Neuronal stem cell (in vitro differentiated cells): ENCODE measurements around the gene LCP1.
"Not testable (repeated sequence)": the region's sequence is repeated elsewhere in the genome, so short reads cannot be mapped to it uniquely, and the experiment has no call there.

ENCODE experiments used
- DNase-seq: peaks from one replicate; pipeline ENCODE4 v3.0.0-alpha.2; 2013; ENCODE audit warnings: low spot score
- H2AFZ ChIP-seq: one replicate; pipeline ENCODE4 v1.6.1; 2013; ENCODE audit warnings: mild to moderate bottlenecking, low read length, inconsistent platforms
- H2AK5ac ChIP-seq: 2 replicates; pipeline ENCODE4 v1.6.1; 2013; ENCODE audit warnings: low read depth, mild to moderate bottlenecking, inconsistent platforms, low read length, moderate library complexity, mixed read lengths
- H2BK120ac ChIP-seq: 2 replicates; pipeline ENCODE4 v1.6.1; 2013; ENCODE audit warnings: low read depth, mild to moderate bottlenecking, inconsistent platforms, low read length, moderate library complexity, mixed read lengths
- H2BK12ac ChIP-seq: one replicate; pipeline ENCODE4 v1.6.1; 2013; ENCODE audit warnings: low read length, inconsistent platforms
- H2BK15ac ChIP-seq: 2 replicates; pipeline ENCODE4 v1.6.1; 2013; ENCODE audit warnings: mild to moderate bottlenecking, low read length, inconsistent platforms, mixed read lengths
- H2BK5ac ChIP-seq: one replicate; pipeline ENCODE4 v1.6.1; 2013; ENCODE audit warnings: inconsistent platforms, mild to moderate bottlenecking, low read length, moderate library complexity
- H3K14ac ChIP-seq: one replicate; pipeline ENCODE4 v1.6.1; 2013; ENCODE audit warnings: low read length, inconsistent platforms
- H3K18ac ChIP-seq: 2 replicates; pipeline ENCODE4 v1.6.1; 2013; ENCODE audit warnings: low read length, inconsistent platforms
- H3K23ac ChIP-seq: 2 replicates; pipeline ENCODE4 v1.6.1; 2013; ENCODE audit warnings: low read depth, mild to moderate bottlenecking, mixed read lengths, low read length, inconsistent platforms; ENCODE audit not compliant: poor library complexity
- H3K27ac ChIP-seq: replicated peaks from 3 replicates; pipeline ENCODE4 v1.5.1; 2013; ENCODE audit warnings: low read length, inconsistent platforms
- H3K27me3 ChIP-seq, 3 experiments: 2 replicates each; pipeline ENCODE4 v1.6.1; 2013; ENCODE audit warnings: low read length in 3 of 3, mild to moderate bottlenecking in 2 of 3, inconsistent platforms in 1 of 3, low read depth in 1 of 3, mixed read lengths in 1 of 3, moderate library complexity in 1 of 3; ENCODE audit not compliant: control insufficient read depth in 3 of 3, insufficient read depth in 3 of 3
- H3K36me3 ChIP-seq, 2 donors: replicated peaks in 1 of 2; 2 replicates each; pipeline ENCODE4 v1.6.1; 2013; ENCODE audit warnings: low read length in 2 of 2; ENCODE audit not compliant: control insufficient read depth in 2 of 2, insufficient read depth in 2 of 2
- H3K4ac ChIP-seq: 2 replicates; pipeline ENCODE4 v1.6.1; 2013; ENCODE audit warnings: inconsistent platforms, mild to moderate bottlenecking, low read length, moderate library complexity
- H3K4me1 ChIP-seq, 2 donors: 1 replicate in 1 of 2; 2 replicates in 1 of 2; pipeline ENCODE4 v1.6.1; 2013; ENCODE audit warnings: low read length in 2 of 2, low read depth in 1 of 2; ENCODE audit not compliant: control insufficient read depth in 2 of 2, insufficient read depth in 1 of 2
- H3K4me2 ChIP-seq: one replicate; pipeline ENCODE4 v1.6.1; 2013; ENCODE audit warnings: mild to moderate bottlenecking, low read length, inconsistent platforms; ENCODE audit not compliant: insufficient read depth, poor library complexity, severe bottlenecking
- H3K4me3 ChIP-seq, 2 donors: 2 replicates each; pipeline ENCODE4 v1.5.1; 2013; ENCODE audit warnings: low read length in 2 of 2, mild to moderate bottlenecking in 2 of 2, inconsistent platforms in 1 of 2, moderate library complexity in 1 of 2
- H3K79me1 ChIP-seq: one replicate; pipeline ENCODE4 v1.6.1; 2013; ENCODE audit warnings: low read depth, mild to moderate bottlenecking, inconsistent platforms, low read length, moderate library complexity
- H3K9ac ChIP-seq: one replicate; pipeline ENCODE4 v1.6.1; 2013; ENCODE audit warnings: mild to moderate bottlenecking, low read depth, low read length, inconsistent platforms; ENCODE audit not compliant: poor library complexity
- H3K9me3 ChIP-seq, 2 donors: replicated peaks in 1 of 2; 2 replicates each; pipeline versions ENCODE3 to v1.6.1; 2013; ENCODE audit warnings: low read length in 2 of 2, mild to moderate bottlenecking in 2 of 2, inconsistent platforms in 1 of 2, low read depth in 1 of 2, mixed read lengths in 1 of 2, moderate library complexity in 1 of 2; ENCODE audit not compliant: control insufficient read depth in 2 of 2, insufficient read depth in 1 of 2
- H4K8ac ChIP-seq: one replicate; pipeline ENCODE4 v1.6.1; 2013; ENCODE audit warnings: low read depth, mild to moderate bottlenecking, inconsistent platforms, low read length, moderate library complexity
- H4K91ac ChIP-seq: one replicate; pipeline ENCODE4 v1.6.1; 2013; ENCODE audit warnings: low read length, low read depth, mild to moderate bottlenecking, inconsistent platforms; ENCODE audit not compliant: poor library complexity
- WGBS, 2 donors: extraction: QIAGEN DNeasy Blood & Tissue Kit; methylation state at CpG; one replicate each; pipeline ENCODE4 v1.1.7; 2013; ENCODE audit warnings: missing lambda C conversion rate in 2 of 2, mixed read lengths in 1 of 2; ENCODE audit not compliant: insufficient read length in 2 of 2, insufficient replicate concordance in 1 of 2; ENCODE audit errors: extremely low coverage in 2 of 2; 5-methylcytosine and 5-hydroxymethylcytosine counted together

Gene LCP1

GRCh38 chr13:46166224-46166584 is 15.8 kb downstream of the LCP1 start:
- H3K23ac ChIP-seq: no peak overlapping the region
- WGBS, 2 donors: no CpG with 5 or more reads among the region's 1 CpG
- no peaks in the 10 kb centered on the region for H3K79me1 ChIP-seq
- no peak overlapping the region for H2BK5ac ChIP-seq
- DNase-seq: no peak
- no peak overlapping the region for H4K91ac ChIP-seq
- H3K4me2 ChIP-seq: no peak overlapping the region
- H3K4me3 ChIP-seq: no peak overlapping the region
- H3K14ac ChIP-seq: no peak overlapping the region
- no peak overlapping the region for H4K8ac ChIP-seq
- H3K18ac ChIP-seq: no peak overlapping the region
- H3K9me3 ChIP-seq: peaks cover 0 to 10% of the 10 kb centered on the region in 2 donors
- H2AFZ ChIP-seq: no peak overlapping the region
- H3K27ac ChIP-seq: no peak overlapping the region
- H2AK5ac ChIP-seq: no peak overlapping the region
- no peak overlapping the region for H2BK120ac ChIP-seq
- H3K36me3 ChIP-seq: no peaks in the 10 kb centered on the region
- peaks cover 13% of the 10 kb centered on the region in 2 donors for H3K4me1 ChIP-seq
- H3K27me3 ChIP-seq: no peaks in the 10 kb centered on the region
- H2BK15ac ChIP-seq: no peak overlapping the region
- no peak overlapping the region for H3K9ac ChIP-seq
- no peak overlapping the region for H3K4ac ChIP-seq
- no peak overlapping the region for H2BK12ac ChIP-seq

GRCh38 chr13:46165485-46166223 is 16.3 kb downstream of the LCP1 start:
- Histone ChIP-seq H2AFZ (no peak overlapping the region), H4K91ac (no peak overlapping the region), H2AK5ac (no peak overlapping the region), H4K8ac (no peak overlapping the region), H3K18ac (no peak overlapping the region), H3K27ac (no peak overlapping the region), H3K79me1 (no peaks in the 10 kb centered on the region), H3K23ac (no peak overlapping the region), H3K14ac (no peak overlapping the region), H3K4ac (no peak overlapping the region), H2BK120ac (no peak overlapping the region), H2BK15ac (no peak overlapping the region), H3K4me2 (no peak overlapping the region), H3K9ac (no peak overlapping the region), H3K27me3 (no peaks in the 10 kb centered on the region), H3K36me3 (no peaks in the 10 kb centered on the region), H3K4me3 (no peak overlapping the region), H2BK12ac (no peak overlapping the region), H3K4me1 (peaks cover 10 to 11% of the 10 kb centered on the region in 2 donors), H2BK5ac (no peak overlapping the region), H3K9me3 (peaks cover 0 to 10% of the 10 kb centered on the region in 2 donors)
- no CpG with 5 or more reads among the region's 5 CpGs for WGBS, 2 donors
- no peak for DNase-seq

- H3K27ac ChIP-seq: no peak overlapping the region
- no peaks in the 10 kb centered on the region for H3K36me3 ChIP-seq
- no peak overlapping the region for H3K18ac ChIP-seq
- H2BK120ac ChIP-seq: no peak overlapping the region
- peaks cover 3 to 7% of the 10 kb centered on the region in 2 donors for H3K4me1 ChIP-seq
- H2BK12ac ChIP-seq: no peak overlapping the region
- H3K4me2 ChIP-seq: no peak overlapping the region
- H3K79me1 ChIP-seq: no peaks in the 10 kb centered on the region
- H4K8ac ChIP-seq: no peak overlapping the region
- H2AK5ac ChIP-seq: no peak overlapping the region
- H2BK5ac ChIP-seq: no peak overlapping the region
- no peak overlapping the region for H3K14ac ChIP-seq
- H2BK15ac ChIP-seq: no peak overlapping the region
- no peak overlapping the region for H3K4me3 ChIP-seq
- H3K27me3 ChIP-seq: no peaks in the 10 kb centered on the region
- H2AFZ ChIP-seq: no peak overlapping the region
- H3K9ac ChIP-seq: no peak overlapping the region
- H3K9me3 ChIP-seq: peaks cover 0 to 10% of the 10 kb centered on the region in 2 donors
- H4K91ac ChIP-seq: no peak overlapping the region
- no peak overlapping the region for H3K4ac ChIP-seq
- H3K23ac ChIP-seq: no peak overlapping the region
- DNase-seq: no peak
Measured at GRCh38 chr13:46164661-46165060, 17.3 kb downstream of the LCP1 start.

GRCh38 chr13:46162741-46163140 is 19.2 kb downstream of the LCP1 start:
- not testable (repeated sequence) for H3K14ac ChIP-seq, H3K27ac ChIP-seq, H2BK12ac ChIP-seq, H3K9ac ChIP-seq, H3K4ac ChIP-seq, H3K27me3 ChIP-seq, H3K36me3 ChIP-seq, DNase-seq, H2AK5ac ChIP-seq, H3K4me2 ChIP-seq, H3K4me3 ChIP-seq, H2AFZ ChIP-seq, H4K91ac ChIP-seq, H4K8ac ChIP-seq, H3K79me1 ChIP-seq, H3K18ac ChIP-seq, H3K23ac ChIP-seq, H3K4me1 ChIP-seq, H2BK5ac ChIP-seq, H2BK120ac ChIP-seq, H2BK15ac ChIP-seq
- peaks cover 0 to 10% of the 10 kb centered on the region in 2 donors for H3K9me3 ChIP-seq
- WGBS, 2 donors: no CpG with 5 or more reads among the region's 36 CpGs
